GM15510 (cell line): ENCODE measurements around the gene CCNG2.

Source experiments
- POLR2A ChIP-seq: IDR thresholded peaks from 3 replicates; pipeline ENCODE4 v1.6.1; 2011; ENCODE audit warnings: borderline replicate concordance; ENCODE audit not compliant: insufficient read length; ENCODE audit errors: extremely low read depth

Gene CCNG2

GRCh38 chr4:77141964-77142645 lies 14.9 kb upstream of the CCNG2 start:
- TF ChIP-seq POLR2A = no peak

GRCh38 chr4:77142646-77143028 lies 14.4 kb upstream of the CCNG2 start:
- no peak for TF ChIP-seq POLR2A

- no peak for TF ChIP-seq POLR2A
Measured at GRCh38 chr4:77143091-77143490, 13.9 kb upstream of the CCNG2 start.

- no peak for TF ChIP-seq POLR2A
Measured at GRCh38 chr4:77145842-77146185, 11.2 kb upstream of the CCNG2 start.

- TF ChIP-seq POLR2A = no peak
Measured at GRCh38 chr4:77146186-77147078, 10.6 kb upstream of the CCNG2 start.

GRCh38 chr4:77147079-77147782 lies 9.8 kb upstream of the CCNG2 start:
- TF ChIP-seq POLR2A = no peak

- no peak for TF ChIP-seq POLR2A
Measured at GRCh38 chr4:77148078-77148477, 8.9 kb upstream of the CCNG2 start.

GRCh38 chr4:77149789-77150188 lies 7.2 kb upstream of the CCNG2 start:
- TF ChIP-seq POLR2A = no peak

- no peak for TF ChIP-seq POLR2A
Measured at GRCh38 chr4:77151241-77151640, 5.8 kb upstream of the CCNG2 start.

- TF ChIP-seq POLR2A = no peak
Measured at GRCh38 chr4:77152421-77152820, 4.6 kb upstream of the CCNG2 start.

GRCh38 chr4:77153006-77153405 lies 4.0 kb upstream of the CCNG2 start:
- no peak for TF ChIP-seq POLR2A

- TF ChIP-seq POLR2A = no peak
Measured at GRCh38 chr4:77154065-77154464, 2.9 kb upstream of the CCNG2 start.

- no peak for TF ChIP-seq POLR2A
Measured at GRCh38 chr4:77154761-77155499, 2.1 kb upstream of the CCNG2 start.

- no peak for TF ChIP-seq POLR2A
Measured at GRCh38 chr4:77155631-77156452, 1.2 kb upstream of the CCNG2 start.
